IPS-20b (cell line): ENCODE measurements around the gene CFAP221.

Experiments
- H3K27ac ChIP-seq: one replicate; pipeline ENCODE4 v1.5.1; 2013; ENCODE audit warnings: low read length
- H3K27me3 ChIP-seq: 2 replicates; pipeline ENCODE4 v1.6.1; 2013; ENCODE audit warnings: mild to moderate bottlenecking, low read length, inconsistent platforms; ENCODE audit not compliant: insufficient read depth
- H3K36me3 ChIP-seq: 2 replicates; pipeline ENCODE4 v1.6.1; 2013; ENCODE audit warnings: low read depth, mild to moderate bottlenecking, inconsistent platforms, low read length, moderate library complexity; ENCODE audit not compliant: insufficient read depth
- H3K4me1 ChIP-seq: 2 replicates; pipeline ENCODE4 v1.6.1; 2013; ENCODE audit warnings: mild to moderate bottlenecking, control low read depth, inconsistent platforms, low read length, moderate library complexity; ENCODE audit not compliant: insufficient read depth
- H3K4me3 ChIP-seq: 2 replicates; pipeline ENCODE4 v1.5.1; 2013; ENCODE audit warnings: mild to moderate bottlenecking, low read length, inconsistent platforms
- H3K9ac ChIP-seq: 2 replicates; pipeline ENCODE4 v1.6.1; 2013; ENCODE audit warnings: low read depth, mild to moderate bottlenecking, inconsistent platforms, low read length, moderate library complexity
- H3K9me3 ChIP-seq: 2 replicates; pipeline ENCODE4 v1.6.1; 2013; ENCODE audit warnings: mild to moderate bottlenecking, low read depth, low read length, inconsistent platforms; ENCODE audit not compliant: insufficient read depth

Gene CFAP221

GRCh38 chr2:119683713-119684443 is 139.6 kb downstream of the CFAP221 start:
- H3K4me1 ChIP-seq: peaks cover 9% of the 10 kb centered on the region; the same call in 1 of the 2 replicates

GRCh38 chr2:119684518-119684917 is 140.3 kb downstream of the CFAP221 start:
- no peak overlapping the region for H3K27ac ChIP-seq
- H3K36me3 ChIP-seq: peaks cover 23% of the 10 kb centered on the region
- H3K4me1 ChIP-seq: peaks cover 9% of the 10 kb centered on the region; the same call in 1 of the 2 replicates
- no peak overlapping the region for H3K4me3 ChIP-seq
- H3K27me3 ChIP-seq: no peaks in the 10 kb centered on the region
- H3K9ac ChIP-seq: no peak overlapping the region
- H3K9me3 ChIP-seq: no peaks in the 10 kb centered on the region

More at GRCh38 chr2:119683713-119684443, 139.6 kb downstream of the CFAP221 start:
- Histone ChIP-seq H3K9ac (no peak overlapping the region), H3K36me3 (peaks cover 23% of the 10 kb centered on the region), H3K9me3 (no peaks in the 10 kb centered on the region), H3K27ac (no peak overlapping the region), H3K27me3 (no peaks in the 10 kb centered on the region), H3K4me3 (no peak overlapping the region)

- H3K4me3 ChIP-seq: no peak overlapping the region
- no peaks in the 10 kb centered on the region for H3K36me3 ChIP-seq
- H3K4me1 ChIP-seq: no peaks in the 10 kb centered on the region
- H3K9ac ChIP-seq: no peak overlapping the region
- H3K27me3 ChIP-seq: no peaks in the 10 kb centered on the region
- H3K27ac ChIP-seq: no peak overlapping the region
- H3K9me3 ChIP-seq: no peaks in the 10 kb centered on the region
These were observed 144.4 kb downstream of the CFAP221 start for GRCh38 chr2:119688616-119689015.

GRCh38 chr2:119689218-119689617 is 145.0 kb downstream of the CFAP221 start:
- no peak overlapping the region for H3K27ac ChIP-seq
- H3K4me3 ChIP-seq: no peak overlapping the region
- H3K9ac ChIP-seq: no peak overlapping the region
- H3K36me3 ChIP-seq: no peaks in the 10 kb centered on the region
- no peaks in the 10 kb centered on the region for H3K4me1 ChIP-seq
- H3K27me3 ChIP-seq: no peaks in the 10 kb centered on the region
- no peaks in the 10 kb centered on the region for H3K9me3 ChIP-seq

GRCh38 chr2:119691189-119691588 is 146.9 kb downstream of the CFAP221 start:
- peaks cover 6% of the 10 kb centered on the region for H3K4me1 ChIP-seq

GRCh38 chr2:119691651-119692245 is 147.5 kb downstream of the CFAP221 start:
- no peaks in the 10 kb centered on the region for H3K36me3 ChIP-seq
- no peaks in the 10 kb centered on the region for H3K27me3 ChIP-seq
- no peaks in the 10 kb centered on the region for H3K9me3 ChIP-seq
- H3K27ac ChIP-seq: no peak overlapping the region
- no peak overlapping the region for H3K9ac ChIP-seq
- peaks cover 6% of the 10 kb centered on the region for H3K4me1 ChIP-seq
- no peak overlapping the region for H3K4me3 ChIP-seq

More at GRCh38 chr2:119691189-119691588, 146.9 kb downstream of the CFAP221 start:
- H3K9me3 ChIP-seq: no peaks in the 10 kb centered on the region
- H3K27me3 ChIP-seq: no peaks in the 10 kb centered on the region
- H3K27ac ChIP-seq: no peak overlapping the region
- H3K9ac ChIP-seq: no peak overlapping the region
- H3K36me3 ChIP-seq: no peaks in the 10 kb centered on the region
- no peak overlapping the region for H3K4me3 ChIP-seq

- Histone ChIP-seq H3K9me3 (no peaks in the 10 kb centered on the region), H3K9ac (no peak overlapping the region), H3K36me3 (no peaks in the 10 kb centered on the region), H3K4me1 (peaks cover 6% of the 10 kb centered on the region), H3K4me3 (no peak overlapping the region), H3K27me3 (no peaks in the 10 kb centered on the region), H3K27ac (no peak overlapping the region)
These were observed 148.1 kb downstream of the CFAP221 start for GRCh38 chr2:119692310-119692709.

GRCh38 chr2:119692954-119693353 is 148.7 kb downstream of the CFAP221 start:
- Histone ChIP-seq H3K9me3 (no peaks in the 10 kb centered on the region), H3K4me1 (peaks cover 6% of the 10 kb centered on the region), H3K36me3 (no peaks in the 10 kb centered on the region), H3K4me3 (no peak overlapping the region), H3K9ac (no peak overlapping the region), H3K27me3 (no peaks in the 10 kb centered on the region), H3K27ac (no peak overlapping the region)

GRCh38 chr2:119693567-119693966 is 149.3 kb downstream of the CFAP221 start:
- no peaks in the 10 kb centered on the region for H3K27me3 ChIP-seq
- H3K9ac ChIP-seq: no peak overlapping the region
- no peaks in the 10 kb centered on the region for H3K9me3 ChIP-seq
- H3K4me1 ChIP-seq: peaks cover 6% of the 10 kb centered on the region
- H3K36me3 ChIP-seq: no peaks in the 10 kb centered on the region
- H3K27ac ChIP-seq: no peak overlapping the region
- H3K4me3 ChIP-seq: no peak overlapping the region

GRCh38 chr2:119693967-119694366 is 149.7 kb downstream of the CFAP221 start:
- no peaks in the 10 kb centered on the region for H3K36me3 ChIP-seq

GRCh38 chr2:119694470-119694844 is 150.2 kb downstream of the CFAP221 start:
- no peak overlapping the region for H3K9ac ChIP-seq

More at GRCh38 chr2:119693967-119694366, 149.7 kb downstream of the CFAP221 start:
- Histone ChIP-seq H3K4me3 (no peak overlapping the region), H3K9ac (no peak overlapping the region), H3K27ac (no peak overlapping the region), H3K4me1 (peaks cover 9% of the 10 kb centered on the region), H3K27me3 (no peaks in the 10 kb centered on the region), H3K9me3 (no peaks in the 10 kb centered on the region)

More at GRCh38 chr2:119694470-119694844, 150.2 kb downstream of the CFAP221 start:
- no peaks in the 10 kb centered on the region for H3K27me3 ChIP-seq
- no peaks in the 10 kb centered on the region for H3K36me3 ChIP-seq
- peaks cover 12% of the 10 kb centered on the region for H3K4me1 ChIP-seq
- no peak overlapping the region for H3K27ac ChIP-seq
- H3K9me3 ChIP-seq: no peaks in the 10 kb centered on the region
- no peak overlapping the region for H3K4me3 ChIP-seq
